GM13977 (cell line): ENCODE results near the gene TACR2.
A peak's percentile ranks its signal among the peaks of the same experiment; 100 is the strongest.
"Not testable (repeated sequence)": the region's sequence is repeated elsewhere in the genome, so short reads cannot be mapped to it uniquely, and the experiment has no call there.

Source experiments
- DNase-seq: peaks from one replicate; pipeline ENCODE4 v3.0.0; 2012; ENCODE audit warnings: low spot score
- CTCF ChIP-seq: IDR thresholded peaks from 2 replicates; pipeline ENCODE4 v1.5.1; 2012; ENCODE audit warnings: mild to moderate bottlenecking, control low read depth; ENCODE audit not compliant: insufficient read depth; ENCODE audit errors: extremely low read depth, missing control alignments
- in situ Hi-C: fragments of 300-500 bp; cut with MboI; formaldehyde crosslinking; loops from one replicate; pipeline ENCODE4 v1.12.0; 2022; ENCODE audit warnings: low sequenced_read_pairs, low pct_unique_long_range_greater_than_20kb, mixed read lengths, inconsistent platforms; ENCODE audit not compliant: unreplicated experiment

TACR2 gene

DNA sequence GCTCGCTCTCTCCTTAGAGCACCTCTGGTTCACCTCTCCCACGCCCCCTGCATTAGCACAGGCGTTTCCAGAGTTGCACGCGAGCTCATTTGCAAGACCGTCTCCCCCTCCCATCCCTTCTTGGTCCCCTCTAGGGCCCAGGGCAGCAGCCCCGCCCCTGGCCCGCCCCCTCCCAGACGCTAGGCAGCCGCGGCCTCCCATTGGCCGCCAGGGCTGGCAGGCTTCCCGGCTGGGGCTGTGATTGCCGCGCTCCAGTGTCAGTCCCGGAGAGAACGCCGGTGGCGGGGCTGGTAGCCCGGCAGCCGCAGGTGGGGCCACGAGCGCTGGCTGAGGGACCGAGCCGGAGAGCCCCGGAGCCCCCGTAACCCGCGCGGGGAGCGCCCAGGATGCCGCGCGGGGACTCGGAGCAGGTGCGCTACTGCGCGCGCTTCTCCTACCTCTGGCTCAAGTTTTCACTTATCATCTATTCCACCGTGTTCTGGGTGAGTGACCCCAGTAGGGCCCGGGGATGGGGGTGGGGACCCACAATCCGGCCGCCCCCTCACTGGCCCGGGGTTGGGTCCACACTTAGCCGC lies 34.6 kb upstream of the TACR2 start, which contains the start of gene TSPAN15:
Gene TSPAN15, plus strand, starts transcription at position 257 of the 575 bp plus-strand sequence. Its CDS starts 130 bp downstream, at position 387.
- in situ Hi-C loops = no loop called here
- peak; percentile 90 for DNase-seq
- TF ChIP-seq CTCF = no peak

- in situ Hi-C loops, DNase-seq: not testable (repeated sequence)
Measured at GRCh38 chr10:69450395-69450794, 33.7 kb upstream of the TACR2 start.

GRCh38 chr10:69449841-69450240 lies 33.1 kb upstream of the TACR2 start:
- in situ Hi-C loops = no loop called here
- DNase-seq = peak; percentile 51
- TF ChIP-seq CTCF = peak; percentile 41

- TF ChIP-seq CTCF = no peak
- no peak for DNase-seq
- in situ Hi-C loops = no loop called here
Measured at GRCh38 chr10:69446650-69447151, 30.0 kb upstream of the TACR2 start.

GRCh38 chr10:69446229-69446628 lies 29.5 kb upstream of the TACR2 start:
- TF ChIP-seq CTCF = no peak
- DNase-seq = no peak

GRCh38 chr10:69445041-69445440 lies 28.3 kb upstream of the TACR2 start:
- no peak for DNase-seq
- in situ Hi-C loops = no loop called here
- no peak for TF ChIP-seq CTCF

More at GRCh38 chr10:69446229-69446628, 29.5 kb upstream of the TACR2 start:
- in situ Hi-C loops = no loop called here

GRCh38 chr10:69443354-69443753 lies 26.6 kb upstream of the TACR2 start:
- in situ Hi-C loops = no loop called here

More at GRCh38 chr10:69443354-69443753, 26.6 kb upstream of the TACR2 start:
- no peak for TF ChIP-seq CTCF
- no peak for DNase-seq
